ENCODE results near the gene NES. TPM values are rescaled to one million over a fixed set of nuclear protein-coding genes. Genes with fewer than 3 reads are reported as not detected.

Gene NES
- total RNA-seq, 2 donors from 2014 or later: not detected

DNA sequence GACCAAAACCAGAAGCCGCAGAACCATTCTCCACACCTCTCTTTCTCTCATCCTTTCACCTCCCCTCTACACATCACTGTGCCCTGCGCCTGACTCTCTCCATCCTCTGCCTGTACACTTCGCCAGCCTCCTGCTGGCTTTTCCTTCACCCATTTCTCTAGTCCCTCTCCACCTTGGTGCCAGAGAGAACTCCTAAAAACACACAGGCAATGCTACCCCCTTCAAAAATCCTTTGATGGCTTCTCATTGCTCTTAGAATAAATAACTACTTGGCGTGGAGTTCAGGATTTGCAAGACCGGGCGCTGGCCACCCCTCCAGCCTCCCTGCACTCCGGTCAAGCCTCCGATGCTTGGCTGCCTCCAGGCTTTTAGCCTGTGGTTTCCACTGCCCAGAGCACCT is 19.5 kb upstream of the NES start:
- peaks cover 32 to 52% of the 10 kb centered on the region in 2 donors for H3K27me3 Mint-ChIP-seq
- H3K27ac Mint-ChIP-seq: no peak overlapping the region

DNA sequence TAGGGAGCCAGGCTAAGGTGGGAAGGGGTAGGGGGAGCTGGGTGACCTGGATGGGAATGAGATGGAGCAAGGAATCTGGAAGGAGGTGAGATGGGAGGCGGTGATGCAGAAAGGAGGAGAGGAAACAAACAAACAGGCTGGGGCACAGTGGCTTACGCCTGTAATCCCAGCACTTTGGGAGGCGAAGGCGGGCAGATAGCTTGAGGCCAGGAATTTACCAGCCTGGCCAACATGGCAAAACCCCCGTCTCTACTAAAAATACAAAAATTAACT is 17.4 kb upstream of the NES start:
- no peak overlapping the region for H3K27ac Mint-ChIP-seq
- no peaks in the 10 kb centered on the region for H3K9me3 Mint-ChIP-seq
- H3K4me3 Mint-ChIP-seq: no peak overlapping the region
- H3K27me3 Mint-ChIP-seq: peaks cover 44 to 64% of the 10 kb centered on the region in 2 donors
- H3K36me3 Mint-ChIP-seq: no peaks in the 10 kb centered on the region
- ATAC-seq (no peak), DNase-seq (ENCODE audit: low spot score) (no peak)
- peaks cover 14 to 18% of the 10 kb centered on the region in 2 donors for H3K4me1 Mint-ChIP-seq (ENCODE audit: low read depth in 2 of 2)

More for the DNA sequence above, 19.5 kb upstream of the NES start:
- H3K4me1 Mint-ChIP-seq (ENCODE audit: low read depth in 2 of 2): peaks cover 11 to 12% of the 10 kb centered on the region in 2 donors
- H3K4me3 Mint-ChIP-seq: no peak overlapping the region
- no peaks in the 10 kb centered on the region for H3K9me3 Mint-ChIP-seq
- ATAC-seq: no peak
- DNase-seq (ENCODE audit: low spot score): no peak
- H3K36me3 Mint-ChIP-seq: no peaks in the 10 kb centered on the region

DNA sequence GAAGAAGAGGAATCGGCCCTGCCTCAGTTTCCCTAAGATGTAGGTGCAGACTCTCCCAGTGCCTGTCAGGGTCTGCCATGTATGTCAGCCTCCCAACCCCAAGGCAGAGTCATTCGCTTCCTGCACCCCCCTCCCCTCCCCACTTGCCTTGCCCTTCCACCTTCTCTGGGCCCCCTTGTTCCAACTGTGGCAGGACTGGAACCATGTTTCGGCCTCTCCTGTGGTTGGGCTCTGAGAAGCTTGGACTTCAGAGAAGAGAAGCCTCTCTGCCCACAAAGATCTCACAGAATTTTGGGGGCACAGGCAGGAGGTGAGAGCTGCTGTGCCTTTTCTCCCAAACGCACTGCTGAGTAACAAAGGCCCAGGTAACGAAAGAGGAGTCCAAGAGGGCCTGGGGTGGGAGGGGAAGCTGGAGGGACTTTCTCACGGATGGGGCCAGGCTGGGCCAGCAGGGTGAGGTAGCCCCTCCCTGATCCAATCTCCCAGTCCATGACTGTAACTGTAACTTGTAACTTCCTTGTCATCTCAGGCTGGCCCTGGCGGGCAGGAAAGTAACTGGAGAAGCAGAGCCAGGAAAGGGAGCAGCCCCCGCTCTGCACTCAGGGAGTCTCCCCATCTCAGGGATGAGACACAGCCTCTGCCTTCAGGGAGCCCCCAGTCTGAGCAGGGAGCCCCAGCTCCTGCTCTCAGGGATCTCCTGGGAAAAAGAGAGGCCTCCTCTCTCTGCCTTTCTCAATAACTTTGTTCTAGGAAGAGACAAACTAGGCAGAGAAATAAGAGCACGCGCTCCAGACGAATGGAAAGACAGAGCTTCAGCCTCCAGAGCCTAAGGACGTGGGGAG is 16.9 kb upstream of the NES start:
- peaks cover 18 to 20% of the 10 kb centered on the region in 2 donors for H3K4me1 Mint-ChIP-seq (ENCODE audit: low read depth in 2 of 2)
- no peak overlapping the region for H3K27ac Mint-ChIP-seq
- peaks cover 46 to 69% of the 10 kb centered on the region in 2 donors for H3K27me3 Mint-ChIP-seq
- DNase-seq (ENCODE audit: low spot score): no peak
- no peaks in the 10 kb centered on the region for H3K9me3 Mint-ChIP-seq
- no peak overlapping the region for H3K4me3 Mint-ChIP-seq
- ATAC-seq: no peak
- H3K36me3 Mint-ChIP-seq: no peaks in the 10 kb centered on the region

DNA sequence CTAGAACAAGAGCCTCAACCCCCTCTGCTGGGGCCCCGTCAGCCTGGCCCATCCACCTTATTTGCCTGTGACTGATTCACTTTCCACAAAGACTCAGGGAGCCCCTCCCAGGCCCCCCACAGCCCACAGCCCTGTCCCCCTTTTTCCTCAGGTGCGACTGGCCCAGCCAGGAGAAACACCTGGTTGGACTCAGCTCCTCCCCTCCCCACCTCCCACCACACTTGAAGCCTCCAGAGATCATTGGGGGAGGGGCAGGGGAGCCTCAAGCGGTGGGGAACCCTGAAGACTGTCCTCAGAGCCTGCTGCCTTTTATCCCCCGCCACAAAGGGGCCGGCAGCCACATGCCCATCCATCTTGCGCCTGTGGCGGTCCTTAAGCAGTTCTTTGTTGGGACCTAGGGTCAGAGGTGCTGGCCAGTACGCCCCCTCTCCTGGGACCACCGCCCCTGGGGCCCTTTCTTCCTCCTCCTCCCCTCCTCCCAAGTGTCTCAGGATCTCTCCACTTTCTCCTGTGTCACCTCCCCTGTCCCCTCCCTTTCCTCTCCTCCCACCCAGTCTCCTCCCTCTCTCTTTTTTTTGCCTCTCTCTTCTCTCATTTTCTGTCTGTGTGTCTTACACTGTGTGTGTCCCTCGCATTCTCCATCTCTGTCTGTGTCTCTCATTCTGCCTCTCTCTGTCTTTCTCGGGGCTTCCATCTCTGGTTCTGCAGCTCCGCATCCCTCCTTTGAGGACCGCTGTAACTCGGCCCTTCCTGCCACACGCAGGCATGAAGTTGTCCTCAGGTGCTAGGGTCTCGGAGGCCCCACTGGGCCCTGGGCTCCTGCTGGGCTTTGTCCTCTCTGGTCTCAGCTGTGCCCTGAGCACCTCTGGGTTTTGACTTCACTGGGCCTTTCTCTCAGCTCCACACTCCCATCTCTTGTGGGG is 16.0 kb upstream of the NES start:
- no peak for DNase-seq (ENCODE audit: low spot score)
- Mint-ChIP-seq H3K9me3 (no peaks in the 10 kb centered on the region), H3K27ac (no peak overlapping the region), H3K4me3 (no peak overlapping the region), H3K36me3 (no peaks in the 10 kb centered on the region), H3K27me3 (peaks cover 46 to 62% of the 10 kb centered on the region in 2 donors), H3K4me1 (ENCODE audit: low read depth in 2 of 2) (peaks cover 18 to 20% of the 10 kb centered on the region in 2 donors)
- no peak for ATAC-seq

DNA sequence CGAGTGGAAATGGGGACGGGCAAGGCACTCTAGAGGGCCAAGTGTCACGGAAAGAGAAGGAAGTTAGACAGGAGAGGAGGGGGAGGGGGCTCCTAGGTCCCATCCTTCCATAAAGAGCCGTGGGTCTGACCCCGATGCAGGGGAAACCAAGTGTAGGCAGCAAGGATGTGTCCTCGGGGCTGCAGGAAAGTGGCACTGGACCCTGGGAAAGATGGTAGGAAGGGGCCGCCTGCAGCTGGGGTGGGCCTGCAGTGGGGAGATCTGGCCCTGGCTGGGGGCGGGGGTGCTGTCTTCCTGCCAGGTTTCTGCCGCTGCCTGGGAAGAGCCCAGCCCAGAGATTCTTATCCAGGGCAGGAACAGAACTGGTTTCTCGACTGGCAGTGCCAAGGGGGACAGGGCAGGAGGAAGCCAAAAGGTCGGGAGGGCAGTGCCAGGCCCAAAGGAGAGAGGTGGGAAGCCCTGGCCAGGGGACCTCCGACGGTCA is 15.3 kb upstream of the NES start:
- no peak for ATAC-seq
- DNase-seq (ENCODE audit: low spot score): no peak
- H3K9me3 Mint-ChIP-seq: no peaks in the 10 kb centered on the region
- H3K4me1 Mint-ChIP-seq (ENCODE audit: low read depth in 2 of 2): peaks cover 18 to 20% of the 10 kb centered on the region in 2 donors
- H3K27ac Mint-ChIP-seq: peak overlapping the region in 1 of 2 donors; percentile 28
- no peaks in the 10 kb centered on the region for H3K36me3 Mint-ChIP-seq
- H3K4me3 Mint-ChIP-seq: no peak overlapping the region
- peaks cover 47 to 57% of the 10 kb centered on the region in 2 donors for H3K27me3 Mint-ChIP-seq

DNA sequence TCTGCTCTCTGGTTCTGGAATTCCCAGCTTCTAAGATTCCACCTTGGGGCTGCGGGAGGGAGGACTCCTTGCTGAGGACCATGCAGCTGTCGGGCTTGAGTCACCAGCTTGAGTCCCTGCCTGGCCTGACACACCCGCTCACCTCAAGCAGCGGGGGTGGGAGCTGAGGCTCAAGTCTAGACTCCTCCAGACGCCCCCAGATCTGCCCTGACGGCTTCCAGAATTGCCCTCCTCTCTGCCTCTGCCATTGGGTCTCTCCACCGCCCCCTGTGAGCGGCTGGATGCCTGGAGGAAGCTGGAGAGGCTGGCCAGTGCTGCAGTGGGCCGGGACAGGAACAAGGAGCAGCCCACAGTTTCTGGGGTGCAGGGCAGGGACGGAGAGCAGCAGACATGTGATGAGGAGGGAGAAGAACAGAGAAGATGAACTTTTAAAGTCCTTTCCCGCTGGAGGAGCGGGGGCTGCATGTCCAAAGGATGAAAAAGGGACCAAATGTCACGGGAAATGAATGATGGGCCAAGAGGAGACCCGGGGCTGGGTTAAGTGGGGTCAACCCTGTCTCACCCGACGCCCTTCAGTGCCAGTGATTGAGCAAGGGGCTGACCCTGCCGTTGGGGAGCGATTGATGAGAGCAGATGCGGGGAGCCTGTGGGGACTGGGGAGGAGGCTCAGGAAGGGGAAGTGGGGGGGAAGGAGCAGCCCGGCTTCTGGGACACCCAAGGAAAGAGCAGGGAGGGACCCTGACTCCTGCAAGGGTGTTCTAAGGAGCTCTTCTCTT is 14.6 kb upstream of the NES start:
- no peak for DNase-seq (ENCODE audit: low spot score)
- peak overlapping the region in 1 of 2 donors; percentile 28 for H3K27ac Mint-ChIP-seq
- H3K27me3 Mint-ChIP-seq: peaks cover 43 to 50% of the 10 kb centered on the region in 2 donors
- H3K9me3 Mint-ChIP-seq: no peaks in the 10 kb centered on the region
- H3K36me3 Mint-ChIP-seq: no peaks in the 10 kb centered on the region
- no peak for ATAC-seq
- peaks cover 18 to 20% of the 10 kb centered on the region in 2 donors for H3K4me1 Mint-ChIP-seq (ENCODE audit: low read depth in 2 of 2)
- H3K4me3 Mint-ChIP-seq: no peak overlapping the region

DNA sequence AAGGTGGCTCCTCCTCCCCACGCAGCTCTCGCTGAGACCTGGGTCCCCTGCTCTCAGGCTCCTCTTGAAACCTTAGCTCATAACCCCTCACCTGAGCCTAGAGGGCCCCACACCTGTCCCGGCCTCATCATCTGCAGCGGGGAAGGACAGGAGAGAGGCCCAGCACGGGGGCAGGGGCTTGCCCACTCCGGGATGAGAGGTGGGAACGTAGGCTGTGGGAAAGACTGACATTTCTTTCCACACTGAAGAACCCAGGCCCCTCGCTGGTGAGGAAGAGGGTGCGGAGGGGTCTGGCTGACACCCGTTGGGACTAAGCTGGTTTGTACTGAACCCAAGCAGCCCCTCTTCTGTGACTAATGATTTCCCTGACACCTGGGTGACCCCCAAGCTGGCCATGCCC is 14.0 kb upstream of the NES start:
- H3K27me3 Mint-ChIP-seq: peaks cover 39 to 45% of the 10 kb centered on the region in 2 donors
- no peak overlapping the region for H3K27ac Mint-ChIP-seq
- H3K4me3 Mint-ChIP-seq: no peak overlapping the region
- H3K36me3 Mint-ChIP-seq: no peaks in the 10 kb centered on the region
- no peak for DNase-seq (ENCODE audit: low spot score)
- ATAC-seq: no peak
- H3K9me3 Mint-ChIP-seq: no peaks in the 10 kb centered on the region
- H3K4me1 Mint-ChIP-seq (ENCODE audit: low read depth in 2 of 2): peaks cover 18 to 20% of the 10 kb centered on the region in 2 donors

DNA sequence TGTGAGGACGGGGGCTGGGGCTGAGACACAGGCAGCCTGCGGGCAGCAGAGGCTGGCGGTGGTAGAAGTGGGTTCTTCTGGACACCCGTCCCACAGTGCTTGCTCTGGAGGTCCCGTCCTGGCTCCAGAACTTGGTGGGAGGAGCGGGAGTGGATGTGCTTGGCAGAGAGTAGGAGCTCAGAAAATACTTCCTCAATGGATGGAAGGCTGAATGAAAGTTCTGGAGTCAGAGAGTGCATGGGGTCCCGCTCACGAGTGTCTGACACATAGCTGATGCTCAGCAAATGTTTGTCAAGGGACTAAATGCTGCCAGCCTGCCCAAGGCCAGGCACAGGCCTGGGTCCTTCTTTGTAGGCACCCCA is 13.4 kb upstream of the NES start:
- no peak overlapping the region for H3K27ac Mint-ChIP-seq
- peaks cover 18 to 20% of the 10 kb centered on the region in 2 donors for H3K4me1 Mint-ChIP-seq (ENCODE audit: low read depth in 2 of 2)
- H3K9me3 Mint-ChIP-seq: no peaks in the 10 kb centered on the region
- peaks cover 39 to 45% of the 10 kb centered on the region in 2 donors for H3K27me3 Mint-ChIP-seq
- no peak for DNase-seq (ENCODE audit: low spot score)
- ATAC-seq: no peak
- H3K4me3 Mint-ChIP-seq: no peak overlapping the region
- no peaks in the 10 kb centered on the region for H3K36me3 Mint-ChIP-seq

GRCh38 chr1:156689953-156690674 is 12.9 kb upstream of the NES start:
- Mint-ChIP-seq H3K27ac (peak overlapping the region in 1 of 2 donors; percentile 53), H3K4me3 (no peak overlapping the region), H3K4me1 (ENCODE audit: low read depth in 2 of 2) (peaks cover 18 to 20% of the 10 kb centered on the region in 2 donors), H3K27me3 (peaks cover 39 to 45% of the 10 kb centered on the region in 2 donors), H3K9me3 (no peaks in the 10 kb centered on the region), H3K36me3 (no peaks in the 10 kb centered on the region)
- no peak for ATAC-seq
- no peak for DNase-seq (ENCODE audit: low spot score)

- ATAC-seq (peak; percentile 90 to 91), DNase-seq (ENCODE audit: low spot score) (peak; percentile 75)
- Mint-ChIP-seq H3K9me3 (no peaks in the 10 kb centered on the region), H3K4me1 (ENCODE audit: low read depth in 2 of 2) (peaks cover 22 to 24% of the 10 kb centered on the region in 2 donors), H3K27ac (peak overlapping the region in 1 of 2 donors; percentile 53), H3K4me3 (peak overlapping the region; percentile 8), H3K36me3 (no peaks in the 10 kb centered on the region), H3K27me3 (peaks cover 39 to 40% of the 10 kb centered on the region in 2 donors)
Measured at GRCh38 chr1:156689035-156689952, 12.1 kb upstream of the NES start.

- H3K27ac Mint-ChIP-seq: no peak overlapping the region
- H3K4me3 Mint-ChIP-seq: peak overlapping the region; percentile 36
- H3K27me3 Mint-ChIP-seq: peaks cover 42% of the 10 kb centered on the region in 2 donors
- no peaks in the 10 kb centered on the region for H3K9me3 Mint-ChIP-seq
- DNase-seq (ENCODE audit: low spot score) (peak; percentile 57), ATAC-seq (peak; percentile 77 to 81)
- peaks cover 13 to 15% of the 10 kb centered on the region in 2 donors for H3K4me1 Mint-ChIP-seq (ENCODE audit: low read depth in 2 of 2)
- no peaks in the 10 kb centered on the region for H3K36me3 Mint-ChIP-seq
Measured at GRCh38 chr1:156684227-156684782, 7.1 kb upstream of the NES start.
